Iris pigment epithelial cell (primary cell): Measurements from ENCODE around the gene MTG2.
A peak's percentile ranks its signal among the peaks of the same experiment; 100 is the strongest.

Experiments used
- DNase-seq: peaks from one replicate; pipeline ENCODE4 v3.0.0-alpha.2; 2011; ENCODE audit warnings: low read depth

MTG2 gene

GRCh38 chr20:62235777-62236157, 52.9 kb downstream of the MTG2 start:
- no peak for DNase-seq

- DNase-seq, result no peak
Measured at GRCh38 chr20:62236200-62236599, 53.4 kb downstream of the MTG2 start.

GRCh38 chr20:62236766-62237513, 54.1 kb downstream of the MTG2 start:
- no peak for DNase-seq

GRCh38 chr20:62237514-62237800, 54.6 kb downstream of the MTG2 start:
- no peak for DNase-seq

- peak; percentile 96 for DNase-seq
Measured at GRCh38 chr20:62237801-62238568, 55.2 kb downstream of the MTG2 start, which contains the start of gene OSBPL2. OSBPL2 (plus strand) TSS chr20:62238521; CDS start chr20:62256185, 17,664 bp downstream.

GRCh38 chr20:62238569-62239277, 55.9 kb downstream of the MTG2 start:
- peak; percentile 7 for DNase-seq

GRCh38 chr20:62239278-62239879, 56.6 kb downstream of the MTG2 start:
- DNase-seq, result no peak

GRCh38 chr20:62240020-62240685, 57.3 kb downstream of the MTG2 start:
- no peak for DNase-seq

GRCh38 chr20:62241506-62241905, 58.7 kb downstream of the MTG2 start:
- no peak for DNase-seq

- no peak for DNase-seq
Measured at GRCh38 chr20:62242176-62242575, 59.3 kb downstream of the MTG2 start.

- no peak for DNase-seq
Measured at GRCh38 chr20:62243106-62243505, 60.3 kb downstream of the MTG2 start.

GRCh38 chr20:62243906-62244515, 61.2 kb downstream of the MTG2 start:
- DNase-seq, result no peak

- no peak for DNase-seq
Measured at GRCh38 chr20:62244644-62245108, 61.8 kb downstream of the MTG2 start.

- no peak for DNase-seq
Measured at GRCh38 chr20:62245911-62246280, 63.1 kb downstream of the MTG2 start.

GRCh38 chr20:62246431-62246830, 63.6 kb downstream of the MTG2 start:
- DNase-seq, result no peak

GRCh38 chr20:62246872-62247652, 64.2 kb downstream of the MTG2 start:
- DNase-seq, result no peak

GRCh38 chr20:62248890-62249560, 66.2 kb downstream of the MTG2 start:
- DNase-seq, result no peak

GRCh38 chr20:62252342-62252966, 69.6 kb downstream of the MTG2 start:
- peak; percentile 13 for DNase-seq
